ENCODE measurements around the gene ROR1. TPM values are rescaled to one million over a fixed set of nuclear protein-coding genes. Genes with fewer than 3 reads are reported as not detected.

ROR1 gene
- total RNA-seq, 1 donor from 2014 or later = 30.3 TPM

DNA sequence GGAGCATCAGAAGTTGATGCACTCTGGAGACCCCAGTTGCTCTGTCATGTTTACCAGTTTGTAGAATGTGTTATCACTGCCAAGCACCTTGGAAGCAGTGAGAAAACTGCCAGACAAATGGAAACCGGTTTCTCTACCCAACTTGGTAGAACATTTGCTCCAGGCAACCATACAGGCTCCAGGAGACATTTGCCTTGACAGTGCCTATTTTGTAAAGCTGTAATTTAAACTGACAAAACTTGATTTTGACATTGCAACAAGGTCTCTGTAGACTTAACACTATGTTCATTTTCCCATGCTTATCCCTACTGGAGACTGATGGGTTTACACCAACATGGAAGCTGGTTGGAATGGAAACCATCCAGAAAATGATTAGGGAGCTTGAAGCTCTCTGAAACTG lies 97.6 kb downstream of the ROR1 start:
- TF ChIP-seq, protein P1, sequence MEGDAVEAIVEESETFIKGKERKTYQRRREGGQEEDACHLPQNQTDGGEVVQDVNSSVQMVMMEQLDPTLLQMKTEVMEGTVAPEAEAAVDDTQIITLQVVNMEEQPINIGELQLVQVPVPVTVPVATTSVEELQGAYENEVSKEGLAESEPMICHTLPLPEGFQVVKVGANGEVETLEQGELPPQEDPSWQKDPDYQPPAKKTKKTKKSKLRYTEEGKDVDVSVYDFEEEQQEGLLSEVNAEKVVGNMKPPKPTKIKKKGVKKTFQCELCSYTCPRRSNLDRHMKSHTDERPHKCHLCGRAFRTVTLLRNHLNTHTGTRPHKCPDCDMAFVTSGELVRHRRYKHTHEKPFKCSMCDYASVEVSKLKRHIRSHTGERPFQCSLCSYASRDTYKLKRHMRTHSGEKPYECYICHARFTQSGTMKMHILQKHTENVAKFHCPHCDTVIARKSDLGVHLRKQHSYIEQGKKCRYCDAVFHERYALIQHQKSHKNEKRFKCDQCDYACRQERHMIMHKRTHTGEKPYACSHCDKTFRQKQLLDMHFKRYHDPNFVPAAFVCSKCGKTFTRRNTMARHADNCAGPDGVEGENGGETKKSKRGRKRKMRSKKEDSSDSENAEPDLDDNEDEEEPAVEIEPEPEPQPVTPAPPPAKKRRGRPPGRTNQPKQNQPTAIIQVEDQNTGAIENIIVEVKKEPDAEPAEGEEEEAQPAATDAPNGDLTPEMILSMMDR (IDR thresholded peaks at IDR 0.05) = no peak
- TF ChIP-seq EZH2 (IDR thresholded peaks at IDR 0.05) (no peak), EZH2phosphoT487 (IDR thresholded peaks at IDR 0.05) (no peak)

DNA sequence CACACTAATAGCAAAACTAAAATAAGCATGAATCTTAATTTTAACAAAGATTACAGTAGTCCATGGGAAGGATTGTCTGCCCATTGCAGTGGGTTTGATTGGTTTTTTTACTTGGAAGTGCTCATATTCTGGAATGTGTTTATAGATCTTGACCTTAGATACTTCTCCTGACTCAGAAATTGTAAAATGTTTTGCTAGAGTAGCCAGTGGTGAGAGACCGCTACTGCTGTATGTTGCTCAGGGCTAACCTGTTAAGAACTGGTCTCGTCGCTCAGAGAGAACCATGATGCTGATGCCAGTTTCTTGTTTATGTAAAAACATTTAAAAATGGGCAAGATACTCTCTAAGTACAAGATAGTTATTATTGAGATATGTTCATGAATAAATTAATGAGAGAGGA lies 99.9 kb downstream of the ROR1 start:
- peaks cover 25% of the 10 kb centered on the region for H3K4me1 ChIP-seq
- no peak overlapping the region for H3K4me2 ChIP-seq
- no peak for DNase-seq (ENCODE audit: low spot score)
- no peaks in the 10 kb centered on the region for H4K20me1 ChIP-seq (ENCODE audit: low read depth)
- no peaks in the 10 kb centered on the region for H3K9me3 ChIP-seq (ENCODE audit: low read depth)
- no peak overlapping the region for H2AFZ ChIP-seq (replicated peaks)
- no peak overlapping the region for H3K27ac Mint-ChIP-seq
- no peaks in the 10 kb centered on the region for H3K27me3 ChIP-seq
- no peaks in the 10 kb centered on the region for H3K9me3 Mint-ChIP-seq
- TF ChIP-seq, protein P1 (IDR thresholded peaks at IDR 0.05) = no peak
- no peak for TF ChIP-seq EZH2 (IDR thresholded peaks at IDR 0.05)
- no peaks in the 10 kb centered on the region for H3K36me3 ChIP-seq
- H3K27ac ChIP-seq = no peak overlapping the region
- H3K36me3 Mint-ChIP-seq = peaks cover 2% of the 10 kb centered on the region
- peaks cover 11% of the 10 kb centered on the region for H3K4me1 Mint-ChIP-seq
- H3K9ac ChIP-seq = no peak overlapping the region
- H3F3A ChIP-seq (ENCODE audit: low read depth) = no peaks in the 10 kb centered on the region
- H3K4me3 ChIP-seq = no peak overlapping the region
- H3K79me2 ChIP-seq (ENCODE audit: low read depth) = peaks cover 99% of the 10 kb centered on the region
- H3K4me3 Mint-ChIP-seq = no peak overlapping the region
- H3K27me3 Mint-ChIP-seq (ENCODE audit: insufficient read depth, low read depth) = peaks cover 4% of the 10 kb centered on the region

More for the DNA sequence above, 97.6 kb downstream of the ROR1 start:
- no peaks in the 10 kb centered on the region for H3K9me3 Mint-ChIP-seq
- Histone ChIP-seq H3K4me2 (no peak overlapping the region), H3K4me1 (peaks cover 23% of the 10 kb centered on the region), H3K4me3 (no peak overlapping the region), H3K9ac (no peak overlapping the region), H3K27me3 (no peaks in the 10 kb centered on the region), H3F3A (ENCODE audit: low read depth) (no peaks in the 10 kb centered on the region), H2AFZ (replicated peaks) (no peak overlapping the region), H3K27ac (no peak overlapping the region), H3K79me2 (ENCODE audit: low read depth) (peaks cover 100% of the 10 kb centered on the region), H4K20me1 (ENCODE audit: low read depth) (peaks cover 17% of the 10 kb centered on the region), H3K36me3 (no peaks in the 10 kb centered on the region), H3K9me3 (ENCODE audit: low read depth) (no peaks in the 10 kb centered on the region)
- H3K36me3 Mint-ChIP-seq = peaks cover 2% of the 10 kb centered on the region
- DNase-seq (ENCODE audit: low spot score) = no peak
- H3K4me1 Mint-ChIP-seq = peaks cover 23% of the 10 kb centered on the region
- peaks cover 4% of the 10 kb centered on the region for H3K27me3 Mint-ChIP-seq (ENCODE audit: insufficient read depth, low read depth)
- H3K4me3 Mint-ChIP-seq = no peak overlapping the region
- no peak overlapping the region for H3K27ac Mint-ChIP-seq

DNA sequence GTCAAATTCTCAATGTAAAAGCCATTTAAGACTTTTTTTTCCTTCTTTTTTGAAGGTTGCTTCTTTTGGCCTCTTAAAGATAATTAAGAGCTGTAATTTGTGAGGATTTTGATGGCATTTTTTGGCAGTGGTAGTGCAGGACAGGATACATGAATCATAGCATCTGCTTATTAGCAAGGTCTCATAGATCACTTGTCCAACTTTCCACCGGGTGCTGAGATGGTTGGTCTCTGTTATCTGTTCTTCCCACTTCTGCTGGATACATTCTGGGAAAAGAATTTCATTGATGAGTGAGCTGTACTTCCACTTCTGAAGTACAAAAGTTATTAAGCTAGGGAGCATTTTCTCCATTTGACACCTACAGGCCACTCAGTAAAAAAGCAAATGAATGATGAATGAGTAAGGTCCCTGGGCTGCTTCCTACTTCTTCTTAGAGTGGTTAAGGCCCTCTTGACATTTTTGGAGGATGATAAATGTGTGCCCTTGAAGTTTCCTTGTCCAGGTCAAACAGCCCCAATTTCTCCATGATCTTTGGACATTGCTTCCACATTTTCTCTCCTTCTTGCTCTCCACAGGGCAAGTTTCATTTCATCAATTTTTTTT lies 100.6 kb downstream of the ROR1 start:
- no peak for DNase-seq (ENCODE audit: low spot score)
- Histone ChIP-seq H3K27ac (no peak overlapping the region), H4K20me1 (ENCODE audit: low read depth) (no peaks in the 10 kb centered on the region), H3K79me2 (ENCODE audit: low read depth) (peaks cover 99% of the 10 kb centered on the region), H3K27me3 (no peaks in the 10 kb centered on the region), H2AFZ (replicated peaks) (no peak overlapping the region), H3K9ac (no peak overlapping the region), H3K4me3 (no peak overlapping the region), H3K4me2 (no peak overlapping the region), H3K4me1 (peaks cover 30% of the 10 kb centered on the region), H3K9me3 (ENCODE audit: low read depth) (no peaks in the 10 kb centered on the region), H3F3A (ENCODE audit: low read depth) (no peaks in the 10 kb centered on the region), H3K36me3 (no peaks in the 10 kb centered on the region)
- Mint-ChIP-seq H3K4me3 (no peak overlapping the region), H3K9me3 (no peaks in the 10 kb centered on the region), H3K27ac (no peak overlapping the region), H3K36me3 (peaks cover 2% of the 10 kb centered on the region), H3K27me3 (ENCODE audit: insufficient read depth, low read depth) (peaks cover 4% of the 10 kb centered on the region), H3K4me1 (peaks cover 11% of the 10 kb centered on the region)
- TF ChIP-seq EZH2 (IDR thresholded peaks at IDR 0.05) = no peak
- TF ChIP-seq EZH2phosphoT487 (IDR thresholded peaks at IDR 0.05) = no peak
- TF ChIP-seq, protein P1 (IDR thresholded peaks at IDR 0.05) = no peak

Measured in neural progenitor cell (in vitro differentiated cells).